OCI-LY7 (cell line): ENCODE results near the gene L3MBTL1. TPM values are rescaled to one million over a fixed set of nuclear protein-coding genes. Genes with fewer than 3 reads are reported as not detected.

ENCODE experiments used
- BruUV-seq: library from RNA; stranded (reverse); fragments of 400-500 nt; replicated peaks from 2 replicates; lab custom pipeline; 2021; lab: Mats Ljungman, UMichigan
- CTCF ChIA-PET: fragments of 300-600 bp; sonication (Branson Sonifier 250); formaldehyde crosslinking; loops from one replicate; lab custom pipeline; 2022; ENCODE audit warnings: antibody characterized with exemption; ENCODE audit not compliant: unreplicated experiment; lab: Charles Lee
- POLR2A ChIA-PET: fragments of 300-600 bp; sonication (Branson Sonifier 250); formaldehyde crosslinking; loops from one replicate; lab custom pipeline; 2022; ENCODE audit warnings: antibody characterized with exemption; lab: Charles Lee
- DNase-seq: peaks from one replicate; pipeline ENCODE4 v3.0.0-alpha.2; 2015; ENCODE audit warnings: low spot score
- H2AFZ ChIP-seq: fragments of 200-600 bp; sonication (generic), shearing (Covaris generic); 2 replicates; pipeline ENCODE4 v1.6.1; 2014; ENCODE audit warnings: mild to moderate bottlenecking, antibody characterized with exemption, low read length, moderate library complexity
- H3K27ac ChIP-seq: fragments of 200-600 bp; sonication (generic); 2 replicates; pipeline ENCODE4 v1.5.1; 2014; ENCODE audit warnings: mixed run types, low read depth, mild to moderate bottlenecking, moderate library complexity, low read length, inconsistent platforms; ENCODE audit not compliant: poor library complexity, severe bottlenecking
- H3K36me3 ChIP-seq: fragments of 200-600 bp; sonication (generic); 2 replicates; pipeline ENCODE4 v1.6.1; 2014; ENCODE audit warnings: mild to moderate bottlenecking, antibody characterized with exemption, low read length, moderate library complexity, mixed read lengths; ENCODE audit not compliant: insufficient read depth
- H3K4me1 ChIP-seq: fragments of 200-600 bp; sonication (generic); 2 replicates; pipeline ENCODE4 v1.5.1; 2014; ENCODE audit warnings: mild to moderate bottlenecking, low read length; ENCODE audit not compliant: insufficient read depth, poor library complexity, severe bottlenecking
- H3K4me2 ChIP-seq: fragments of 200-600 bp; sonication (generic); 2 replicates; pipeline ENCODE4 v1.6.1; 2014; ENCODE audit warnings: mild to moderate bottlenecking, low read length
- H3K4me3 ChIP-seq: fragments of 200-600 bp; sonication (generic); 2 replicates; pipeline ENCODE4 v1.5.1; 2014; ENCODE audit warnings: mild to moderate bottlenecking, low read depth, low read length; ENCODE audit not compliant: poor library complexity, severe bottlenecking
- H3K79me2 ChIP-seq: fragments of 200-600 bp; sonication (generic); 2 replicates; pipeline ENCODE4 v1.6.1; 2016; ENCODE audit warnings: low read depth, mild to moderate bottlenecking, low read length, moderate library complexity, mixed read lengths; ENCODE audit not compliant: insufficient read depth
- H3K9me2 ChIP-seq: fragments of 200-600 bp; sonication (generic); 2 replicates; pipeline ENCODE4 v1.6.1; 2016; ENCODE audit warnings: mild to moderate bottlenecking, low read length, mixed read lengths; ENCODE audit not compliant: insufficient read depth
- H3K9me3 ChIP-seq: fragments of 200-600 bp; sonication (generic); 2 replicates; pipeline ENCODE4 v1.6.1; 2014; ENCODE audit warnings: mild to moderate bottlenecking, mixed run types, low read length, mixed read lengths
- H4K20me1 ChIP-seq: fragments of 200-600 bp; sonication (generic); 2 replicates; pipeline ENCODE4 v1.6.1; 2014; ENCODE audit warnings: mild to moderate bottlenecking, antibody characterized with exemption, low read length, moderate library complexity, mixed read lengths; ENCODE audit not compliant: insufficient read depth
- CTCF ChIP-seq: fragments of 200-600 bp; sonication (generic); conservative IDR thresholded peaks from 2 replicates; pipeline ENCODE4 v1.5.1; 2014; ENCODE audit warnings: mild to moderate bottlenecking, antibody characterized with exemption, low read length, moderate library complexity, mixed read lengths
- EZH2phosphoT487 ChIP-seq: fragments of 200-600 bp; sonication (generic); IDR thresholded peaks from 2 replicates; pipeline ENCODE4 v1.6.1; 2018; ENCODE audit warnings: low read depth, borderline replicate concordance, mild to moderate bottlenecking, mixed run types, antibody characterized with exemption, low read length, moderate library complexity, mixed read lengths
- intact Hi-C: fragments of 100-400 bp; cut with micrococcal nuclease; formaldehyde crosslinking; loops from one replicate; pipeline ENCODE4 v1.10.0; 2022; ENCODE audit not compliant: unreplicated experiment
- total RNA-seq, 2 experiments: library from RNA; depleted of rRNA in 1 of 2; stranded (reverse); fragments of >200 nt in 1 of 2; shearing (Covaris generic) in 1 of 2; gene quantifications; 2 replicates each; pipeline ENCODE4 v1.2.3, GENCODE V29; 2014 to 2022

L3MBTL1 gene
- total RNA-seq, 2 experiments from 2014 or later = 22.4 to 27.8 TPM

- Histone ChIP-seq H3K9me2 (no peaks in the 10 kb centered on the region), H3K4me1 (no peaks in the 10 kb centered on the region), H2AFZ (no peak overlapping the region), H3K4me3 (no peak overlapping the region), H3K4me2 (no peak overlapping the region), H3K36me3 (no peaks in the 10 kb centered on the region), H3K79me2 (no peaks in the 10 kb centered on the region), H3K9me3 (no peaks in the 10 kb centered on the region), H3K27ac (no peak overlapping the region), H4K20me1 (no peaks in the 10 kb centered on the region)
- ChIA-PET CTCF (no interaction called here), POLR2A (interaction anchor here (1.6 kb wide), 1 partner anchor 78 kb away, joined by 3 read pairs; no protein-coding TSS in a partner anchor)
- intact Hi-C loops = no loop called here
- no TSS peak for BruUV-seq
- no peak for DNase-seq
- TF ChIP-seq CTCF (no peak), EZH2phosphoT487 (no peak)
Observed at GRCh38 chr20:43572891-43573290, 65.4 kb downstream of the L3MBTL1 start.

- no peak for TF ChIP-seq CTCF
- no peak for TF ChIP-seq EZH2phosphoT487
- CTCF ChIA-PET = no interaction called here
- Histone ChIP-seq H3K4me3 (no peak overlapping the region), H3K27ac (no peak overlapping the region), H3K36me3 (no peaks in the 10 kb centered on the region), H4K20me1 (no peaks in the 10 kb centered on the region), H3K4me2 (no peak overlapping the region), H3K79me2 (no peaks in the 10 kb centered on the region), H3K9me2 (no peaks in the 10 kb centered on the region), H3K4me1 (no peaks in the 10 kb centered on the region), H3K9me3 (no peaks in the 10 kb centered on the region), H2AFZ (no peak overlapping the region)
- BruUV-seq = no TSS peak
- intact Hi-C loops = no loop called here
- no peak for DNase-seq
- POLR2A ChIA-PET = interaction anchor here (1.1 kb wide), 1 partner anchor 35 kb away, joined by 3 read pairs; no protein-coding TSS in a partner anchor
Observed at GRCh38 chr20:43576108-43576507, 68.6 kb downstream of the L3MBTL1 start.

GRCh38 chr20:43579861-43580793 lies 72.6 kb downstream of the L3MBTL1 start:
- intact Hi-C loops = no loop called here
- Histone ChIP-seq H3K27ac (no peak overlapping the region), H3K36me3 (no peaks in the 10 kb centered on the region), H3K4me1 (no peaks in the 10 kb centered on the region), H3K9me2 (no peaks in the 10 kb centered on the region), H3K79me2 (no peaks in the 10 kb centered on the region), H3K4me3 (no peak overlapping the region), H3K9me3 (no peaks in the 10 kb centered on the region), H3K4me2 (no peak overlapping the region), H2AFZ (no peak overlapping the region), H4K20me1 (no peaks in the 10 kb centered on the region)
- no peak for TF ChIP-seq CTCF
- BruUV-seq = no TSS peak
- ChIA-PET POLR2A (interaction anchor here (0.6 to 0.9 kb wide), 2 partner anchors 28 to 176 kb away, joined by 4 to 7 read pairs; no protein-coding TSS in a partner anchor), CTCF (no interaction called here)
- no peak for DNase-seq
